Measurements from ENCODE around the gene NCAPH2.

The NCAPH2 gene

GRCh38 chr22:50573491-50574382 lies 65.7 kb downstream of the NCAPH2 start:
- H3K4me3 ChIP-seq (ENCODE audit: low read depth, low read length), result no peak overlapping the region
- no peak for DNase-seq (ENCODE audit: low read depth)
- in situ Hi-C loops (cut with HindIII; ENCODE audit: low sequenced_read_pairs), result no loop called here
- no peak for TF ChIP-seq CTCF (IDR thresholded peaks at IDR 0.05; ENCODE audit: low read depth, low read length, missing control alignments)

GRCh38 chr22:50574383-50574755 lies 66.3 kb downstream of the NCAPH2 start:
- DNase-seq (ENCODE audit: low read depth), result no peak
- TF ChIP-seq CTCF (IDR thresholded peaks at IDR 0.05; ENCODE audit: low read depth, low read length, missing control alignments), result no peak
- in situ Hi-C loops (cut with HindIII; ENCODE audit: low sequenced_read_pairs), result no loop called here
- no peak overlapping the region for H3K4me3 ChIP-seq (ENCODE audit: low read depth, low read length)
